Fibroblast of the aortic adventitia (primary cell): ENCODE results near the gene HHIPL2. TPM values are rescaled to one million over a fixed set of nuclear protein-coding genes. Genes with fewer than 3 reads are reported as not detected.

Source experiments
- DNase-seq: peaks from one replicate; pipeline ENCODE4 v3.0.0-alpha.2; 2010; ENCODE audit warnings: low read depth
- H3K4me3 ChIP-seq: 2 replicates; pipeline ENCODE4 v1.5.1; 2011; ENCODE audit warnings: low read depth, mild to moderate bottlenecking, control low read depth, low read length, moderate library complexity
- CTCF ChIP-seq: IDR thresholded peaks from 2 replicates; pipeline ENCODE4 v1.5.1; 2011; ENCODE audit warnings: mild to moderate bottlenecking, low read length, control low read depth, inconsistent platforms; ENCODE audit not compliant: insufficient read depth
- total RNA-seq: library from RNA; depleted of rRNA; stranded (reverse); fragments of >200 nt; gene quantifications from 2 replicates; pipeline ENCODE4 v1.2.3, GENCODE V29; 2012; ENCODE audit warnings: low replicate concordance

HHIPL2 gene
- total RNA-seq, 1 donor = 0.18 TPM

- peak; percentile 9 for DNase-seq
- no peak overlapping the region for H3K4me3 ChIP-seq
- no peak for TF ChIP-seq CTCF
Measured at GRCh38 chr1:222557148-222557547, 9.2 kb upstream of the HHIPL2 start.

GRCh38 chr1:222555992-222556615, 8.2 kb upstream of the HHIPL2 start:
- DNase-seq = no peak
- H3K4me3 ChIP-seq = no peak overlapping the region
- no peak for TF ChIP-seq CTCF

GRCh38 chr1:222554177-222554576, 6.3 kb upstream of the HHIPL2 start:
- DNase-seq = no peak
- H3K4me3 ChIP-seq = no peak overlapping the region
- no peak for TF ChIP-seq CTCF

- TF ChIP-seq CTCF = no peak
- peak; percentile 44 for DNase-seq
- no peak overlapping the region for H3K4me3 ChIP-seq
Measured at GRCh38 chr1:222552882-222553281, 5.0 kb upstream of the HHIPL2 start.

GRCh38 chr1:222547260-222547614, 667 bp downstream of the HHIPL2 start:
- peak overlapping the region; percentile 32 for H3K4me3 ChIP-seq
- no peak for TF ChIP-seq CTCF
- no peak for DNase-seq

GRCh38 chr1:222546548-222547259, 1.2 kb downstream of the HHIPL2 start:
- TF ChIP-seq CTCF = peak; percentile 31

GRCh38 chr1:222546091-222546490, 1.8 kb downstream of the HHIPL2 start:
- DNase-seq = no peak
- H3K4me3 ChIP-seq = no peak overlapping the region
- TF ChIP-seq CTCF = no peak

More at GRCh38 chr1:222546548-222547259, 1.2 kb downstream of the HHIPL2 start:
- peak; percentile 84 for DNase-seq
- H3K4me3 ChIP-seq = peak overlapping the region; percentile 32
